AG04450 (cell line): ENCODE measurements around the gene PRKCH. TPM values are rescaled to one million over a fixed set of nuclear protein-coding genes. Genes with fewer than 3 reads are reported as not detected.

Experiments
- CTCF ChIA-PET: fragments of 300-600, 350-600 bp; formaldehyde crosslinking; extraction: SDS; loops from one replicate; lab custom pipeline; 2022; ENCODE audit warnings: antibody characterized with exemption, inconsistent platforms; lab: Charles Lee
- POLR2A ChIA-PET: fragments of 350-600 bp; formaldehyde crosslinking; extraction: SDS; loops from one replicate; lab custom pipeline; 2021; ENCODE audit warnings: antibody characterized with exemption, inconsistent platforms; lab: Yijun Ruan, JAX
- DNase-seq: peaks from one replicate; pipeline ENCODE4 v3.0.0-alpha.2; 2011; ENCODE audit warnings: low read depth, low spot score
- H3K27ac ChIP-seq: one replicate; pipeline ENCODE4 v1.5.1; 2012; ENCODE audit warnings: low read depth, low read length, control low read depth
- H3K27me3 ChIP-seq: one replicate; pipeline ENCODE4 v1.6.0; 2012; ENCODE audit warnings: low read length; ENCODE audit not compliant: control insufficient read depth, insufficient read depth
- H3K4me3 ChIP-seq: 2 replicates; pipeline ENCODE4 v1.5.1; 2011; ENCODE audit warnings: mild to moderate bottlenecking, low read depth, low read length, control low read depth
- H3K9me3 ChIP-seq: 2 replicates; pipeline ENCODE4 v1.5.1; 2012; ENCODE audit warnings: low read length; ENCODE audit not compliant: control insufficient read depth, insufficient read depth
- CTCF ChIP-seq: IDR thresholded peaks from 2 replicates; pipeline ENCODE4 v1.5.1; 2011; ENCODE audit warnings: low read depth, low read length, control low read depth, inconsistent platforms
- polyA plus RNA-seq: library from polyadenylated mRNA; depleted of rRNA; stranded (reverse); fragments of >200 nt; gene quantifications from 2 replicates; pipeline ENCODE4 v1.2.3, GENCODE V29; 2011

The PRKCH gene
- polyA plus RNA-seq, 1 experiment, result 1.6 TPM

GRCh38 chr14:61437381-61437780, 116.0 kb downstream of the PRKCH start:
- no peak for DNase-seq
- Histone ChIP-seq H3K4me3 (no peak overlapping the region), H3K27ac (no peak overlapping the region), H3K27me3 (peaks cover 5% of the 10 kb centered on the region), H3K9me3 (no peaks in the 10 kb centered on the region)
- CTCF ChIA-PET, result no interaction called here
- POLR2A ChIA-PET, result no interaction called here
- TF ChIP-seq CTCF, result no peak

- H3K4me3 ChIP-seq, result no peak overlapping the region
- ChIA-PET CTCF (interaction anchor here (1.2 kb wide), 1 partner anchor 400 kb away, joined by 3 read pairs; no protein-coding TSS in a partner anchor), POLR2A (no interaction called here)
- peaks cover 8% of the 10 kb centered on the region for H3K27me3 ChIP-seq
- H3K27ac ChIP-seq, result no peak overlapping the region
- no peak for DNase-seq
- no peaks in the 10 kb centered on the region for H3K9me3 ChIP-seq
- no peak for TF ChIP-seq CTCF
These were observed 116.7 kb downstream of the PRKCH start for GRCh38 chr14:61438036-61438435.

- H3K4me3 ChIP-seq, result no peak overlapping the region
- H3K27ac ChIP-seq, result no peak overlapping the region
These were observed 117.1 kb downstream of the PRKCH start for GRCh38 chr14:61438497-61438859.

GRCh38 chr14:61438860-61439765, 117.7 kb downstream of the PRKCH start:
- DNase-seq, result no peak
- Histone ChIP-seq H3K27me3 (peaks cover 8% of the 10 kb centered on the region), H3K27ac (no peak overlapping the region), H3K4me3 (no peak overlapping the region), H3K9me3 (no peaks in the 10 kb centered on the region)
- no peak for TF ChIP-seq CTCF
- ChIA-PET POLR2A (no interaction called here), CTCF (interaction anchor here (1.2 kb wide), 1 partner anchor 399 kb away, joined by 3 read pairs; no protein-coding TSS in a partner anchor)

More at GRCh38 chr14:61438497-61438859, 117.1 kb downstream of the PRKCH start:
- CTCF ChIA-PET, result interaction anchor here (1.2 kb wide), 1 partner anchor 399 kb away, joined by 3 read pairs; no protein-coding TSS in a partner anchor
- no peaks in the 10 kb centered on the region for H3K9me3 ChIP-seq
- TF ChIP-seq CTCF, result no peak
- H3K27me3 ChIP-seq, result peaks cover 8% of the 10 kb centered on the region
- POLR2A ChIA-PET, result no interaction called here
- no peak for DNase-seq

- Histone ChIP-seq H3K27ac (no peak overlapping the region), H3K27me3 (peaks cover 13% of the 10 kb centered on the region), H3K9me3 (no peaks in the 10 kb centered on the region), H3K4me3 (no peak overlapping the region)
- no peak for TF ChIP-seq CTCF
- ChIA-PET POLR2A (no interaction called here), CTCF (no interaction called here)
- DNase-seq, result no peak
These were observed 118.5 kb downstream of the PRKCH start for GRCh38 chr14:61439779-61440418.
